GM23248 (cell line): Measurements from ENCODE around the gene TNIK. TPM values are rescaled to one million over a fixed set of nuclear protein-coding genes. Genes with fewer than 3 reads are reported as not detected.

Source experiments
- DNase-seq: peaks from one replicate; pipeline ENCODE4 v3.0.0-alpha.2; 2015
- H2AFZ ChIP-seq: fragments of 200-600 bp; sonication (generic); 2 replicates; pipeline ENCODE4 v1.6.1; 2016; ENCODE audit warnings: antibody characterized with exemption
- H3F3A ChIP-seq: fragments of 200-600 bp; sonication (generic); 2 replicates; pipeline ENCODE4 v1.6.1; 2016; ENCODE audit warnings: mild to moderate bottlenecking, antibody characterized with exemption, mixed run types; ENCODE audit not compliant: insufficient read depth
- H3K27ac ChIP-seq: fragments of 200-600 bp; sonication (generic); 2 replicates; pipeline ENCODE4 v1.5.1; 2016; ENCODE audit warnings: mild to moderate bottlenecking
- H3K27me3 ChIP-seq: fragments of 200-600 bp; sonication (generic); replicated peaks from 2 replicates; pipeline ENCODE4 v1.6.1; 2016; ENCODE audit warnings: mild to moderate bottlenecking; ENCODE audit not compliant: insufficient read depth
- H3K36me3 ChIP-seq: fragments of 200-600 bp; sonication (generic); 2 replicates; pipeline ENCODE4 v1.6.1; 2016; ENCODE audit warnings: low read depth, mild to moderate bottlenecking
- H3K4me1 ChIP-seq: fragments of 200-600 bp; sonication (generic); 2 replicates; pipeline ENCODE4 v1.6.1; 2016; ENCODE audit warnings: mild to moderate bottlenecking; ENCODE audit not compliant: insufficient read depth
- H3K4me2 ChIP-seq: fragments of 200-600 bp; sonication (generic); one replicate; pipeline ENCODE4 v1.6.1; 2016; ENCODE audit warnings: mild to moderate bottlenecking; ENCODE audit not compliant: unreplicated experiment
- H3K4me3 ChIP-seq: fragments of 200-600 bp; sonication (generic); 2 replicates; pipeline ENCODE4 v1.5.1; 2016; ENCODE audit warnings: mild to moderate bottlenecking
- H3K79me2 ChIP-seq: fragments of 200-600 bp; sonication (generic); 2 replicates; pipeline ENCODE4 v1.6.1; 2016; ENCODE audit warnings: mild to moderate bottlenecking; ENCODE audit not compliant: insufficient read depth
- H3K9ac ChIP-seq: fragments of 200-600 bp; sonication (generic); 2 replicates; pipeline ENCODE4 v1.6.1; 2016; ENCODE audit warnings: mild to moderate bottlenecking
- H3K9me2 ChIP-seq: fragments of 200-600 bp; sonication (generic); 2 replicates; pipeline ENCODE4 v1.6.1; 2016; ENCODE audit warnings: mixed run types, mild to moderate bottlenecking, moderate library complexity; ENCODE audit not compliant: insufficient read depth
- H3K9me3 ChIP-seq: fragments of 200-600 bp; sonication (generic); one replicate; pipeline ENCODE4 v1.6.1; 2017; ENCODE audit warnings: low read depth
- H4K20me1 ChIP-seq: fragments of 200-600 bp; sonication (generic); 2 replicates; pipeline ENCODE4 v1.6.0; 2016; ENCODE audit not compliant: insufficient read depth
- EZH2 ChIP-seq: fragments of 200-600 bp; sonication (generic); IDR thresholded peaks from 2 replicates; pipeline ENCODE4 v1.6.1; 2018; ENCODE audit warnings: antibody characterized with exemption, mild to moderate bottlenecking; ENCODE audit not compliant: insufficient read depth, poor library complexity, severe bottlenecking
- EZH2phosphoT487 ChIP-seq: fragments of 200-600 bp; sonication (generic); IDR thresholded peaks from 2 replicates; pipeline ENCODE4 v1.6.1; 2018; ENCODE audit warnings: antibody characterized with exemption, moderate library complexity, mild to moderate bottlenecking, low read depth; ENCODE audit not compliant: insufficient read depth
- WGBS, 2 experiments: methylation state at CpG; one replicate each; pipeline ENCODE4 v1.1.6; 2015 to 2017; ENCODE audit warnings: low lambda C conversion rate in 2 of 2, low coverage in 1 of 2; ENCODE audit errors: missing lambda C conversion rate in 2 of 2; 5-methylcytosine and 5-hydroxymethylcytosine counted together
- in situ Hi-C: fragments of 300-500 bp; cut with MboI; formaldehyde crosslinking; loops from 2 replicates; pipeline ENCODE4 v1.15.0; 2020
- polyA plus RNA-seq: library from polyadenylated mRNA; unstranded; fragments of >200 nt; fragmentation: Nextera tagmentation; extraction: Ambion mirVana; gene quantifications from 2 replicates; pipeline ENCODE4 v1.2.1, GENCODE V29; 2016
- total RNA-seq: library from RNA; depleted of rRNA; stranded (reverse); fragments of >200 nt; shearing (Covaris generic); gene quantifications from 2 replicates; pipeline ENCODE4 v1.2.3, GENCODE V29; 2014

Gene TNIK
- total and polyA plus RNA-seq, 2 experiments from 2014 or later, result 0.80 to 2.3 TPM

DNA sequence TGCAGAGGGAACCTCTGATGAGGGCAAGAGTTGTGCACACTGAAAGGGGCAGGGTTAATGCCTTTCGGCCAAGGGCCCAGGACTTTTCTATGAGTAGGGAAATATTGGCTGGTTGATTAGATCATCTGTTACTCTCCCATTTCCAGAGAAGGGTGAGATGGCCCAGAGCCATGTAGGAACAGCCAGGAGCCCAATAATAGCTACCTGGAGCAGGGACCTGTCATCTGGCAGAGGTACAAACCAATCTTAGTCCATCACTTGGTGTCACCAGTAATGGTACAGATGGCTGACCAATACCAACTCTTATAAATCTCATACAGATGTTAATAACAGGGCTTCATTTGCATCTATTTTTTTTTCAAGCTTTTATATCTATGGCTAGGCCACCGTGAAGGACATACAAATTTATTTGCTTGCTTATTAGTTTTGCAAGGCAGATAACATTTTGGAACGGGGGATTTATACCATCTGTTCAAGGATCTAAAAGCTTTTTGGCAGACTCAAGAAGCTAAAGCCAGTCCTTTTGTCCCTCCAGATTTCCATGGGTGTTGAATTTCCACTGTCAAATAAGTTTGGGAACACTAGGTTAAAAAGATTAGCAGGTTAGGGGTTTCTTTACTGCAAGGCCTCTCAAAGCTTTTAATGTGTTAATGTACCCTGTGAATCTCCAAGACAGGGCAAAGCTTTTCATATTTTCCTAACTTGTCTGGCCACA, 79.3 kb downstream of the TNIK start:
- Histone ChIP-seq H3F3A (peaks cover 17% of the 10 kb centered on the region), H3K27ac (no peak overlapping the region), H3K9me2 (no peaks in the 10 kb centered on the region), H3K4me2 (no peak overlapping the region), H2AFZ (no peak overlapping the region), H3K9ac (no peak overlapping the region), H4K20me1 (no peaks in the 10 kb centered on the region), H3K36me3 (no peaks in the 10 kb centered on the region), H3K9me3 (no peaks in the 10 kb centered on the region), H3K4me3 (no peak overlapping the region), H3K4me1 (peaks cover 33% of the 10 kb centered on the region), H3K27me3 (no peaks in the 10 kb centered on the region), H3K79me2 (no peaks in the 10 kb centered on the region)
- no peak for DNase-seq
- WGBS, 2 experiments, result 74 to 78% methylated on average over 3 of the region's 3 CpGs
- TF ChIP-seq EZH2phosphoT487 (no peak), EZH2 (no peak)
- in situ Hi-C loops, result no loop called here

DNA sequence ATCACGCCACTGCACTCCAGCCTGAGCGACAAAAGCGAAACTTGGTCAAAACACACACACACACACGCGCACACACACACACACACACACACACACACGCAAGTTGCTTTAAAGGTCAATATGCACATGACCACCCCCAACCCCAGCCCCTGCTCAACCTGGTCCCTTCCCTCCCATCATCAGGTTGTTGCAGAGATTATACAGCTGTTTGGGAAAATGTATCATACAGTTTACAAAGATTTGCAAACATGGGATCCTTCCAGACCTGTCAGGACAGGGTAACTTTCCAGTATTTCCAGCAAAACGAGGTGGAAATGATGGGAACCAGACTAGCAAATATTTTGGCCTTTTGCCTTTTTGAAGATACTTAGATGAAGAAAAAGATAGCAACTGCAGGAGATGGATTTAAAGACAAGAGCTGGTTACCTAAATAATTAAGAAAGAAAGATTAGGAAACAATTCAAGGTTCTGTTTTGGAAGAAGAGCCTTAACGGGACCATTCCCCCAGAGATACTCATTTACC, 80.2 kb downstream of the TNIK start:
- H3K9me2 ChIP-seq, result no peaks in the 10 kb centered on the region
- no peaks in the 10 kb centered on the region for H4K20me1 ChIP-seq
- H3F3A ChIP-seq, result peaks cover 26% of the 10 kb centered on the region
- in situ Hi-C loops, result no loop called here
- WGBS, 2 experiments, result 72 to 73% methylated on average over 5 to 8 of the region's 8 CpGs
- no peak overlapping the region for H3K27ac ChIP-seq
- H3K36me3 ChIP-seq, result no peaks in the 10 kb centered on the region
- H3K4me2 ChIP-seq, result no peak overlapping the region
- H3K9me3 ChIP-seq, result no peaks in the 10 kb centered on the region
- no peak overlapping the region for H3K9ac ChIP-seq
- DNase-seq, result no peak
- no peak for TF ChIP-seq EZH2
- TF ChIP-seq EZH2phosphoT487, result no peak
- H3K79me2 ChIP-seq, result no peaks in the 10 kb centered on the region
- H3K4me3 ChIP-seq, result no peak overlapping the region
- H3K27me3 ChIP-seq, result no peaks in the 10 kb centered on the region
- peaks cover 42% of the 10 kb centered on the region for H3K4me1 ChIP-seq
- no peak overlapping the region for H2AFZ ChIP-seq

DNA sequence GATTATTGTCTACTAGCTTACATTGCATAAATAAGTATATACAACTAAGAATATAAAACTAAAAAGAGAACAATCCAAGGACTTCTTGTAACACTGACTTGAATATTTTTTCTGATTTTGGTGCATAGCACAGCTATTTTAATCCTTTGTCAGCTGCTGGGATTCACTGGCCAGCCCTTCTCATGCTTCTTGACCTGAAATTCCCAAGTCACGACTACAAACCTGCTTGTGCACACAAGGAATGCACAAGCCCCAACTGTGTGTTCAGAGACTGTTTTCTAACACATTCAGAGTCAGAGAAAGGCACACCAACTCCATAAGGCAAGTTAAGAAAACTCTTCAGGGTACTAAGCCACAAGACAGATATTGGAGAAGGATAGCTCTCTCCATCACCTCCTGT, 80.9 kb downstream of the TNIK start:
- H3K4me3 ChIP-seq, result no peak overlapping the region
- H3F3A ChIP-seq, result peaks cover 32% of the 10 kb centered on the region
- H3K4me1 ChIP-seq, result peaks cover 43% of the 10 kb centered on the region
- no peaks in the 10 kb centered on the region for H3K27me3 ChIP-seq
- H3K79me2 ChIP-seq, result no peaks in the 10 kb centered on the region
- WGBS, 2 experiments, result 57 to 67% methylated on average over 1 of the region's 1 CpG
- H3K4me2 ChIP-seq, result no peak overlapping the region
- in situ Hi-C loops, result no loop called here
- H3K9me2 ChIP-seq, result no peaks in the 10 kb centered on the region
- no peak overlapping the region for H3K27ac ChIP-seq
- no peak overlapping the region; the same call in 1 of the 2 replicates for H3K9ac ChIP-seq
- peak; percentile 56 for DNase-seq
- H4K20me1 ChIP-seq, result no peaks in the 10 kb centered on the region
- H3K36me3 ChIP-seq, result no peaks in the 10 kb centered on the region
- no peak overlapping the region for H2AFZ ChIP-seq
- TF ChIP-seq EZH2 (no peak), EZH2phosphoT487 (no peak)
- no peaks in the 10 kb centered on the region for H3K9me3 ChIP-seq

DNA sequence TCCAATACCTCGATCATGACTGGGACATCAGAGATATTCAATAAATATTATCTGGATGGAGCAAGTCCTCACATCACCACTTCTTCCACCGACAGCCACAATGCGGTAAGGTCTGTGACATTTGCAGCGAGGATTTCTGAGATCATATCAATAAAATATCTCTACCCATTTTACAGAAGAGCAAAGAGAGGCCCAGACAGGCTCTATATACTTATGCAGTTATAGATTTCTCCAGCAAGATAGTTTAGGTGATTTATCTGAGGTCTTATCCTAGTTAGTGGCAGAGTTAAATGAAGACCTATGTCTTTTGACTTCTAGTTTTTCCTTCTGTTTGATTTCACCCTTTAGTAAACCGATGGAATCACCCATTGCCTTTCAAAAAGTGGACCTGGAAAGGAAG, 81.6 kb downstream of the TNIK start:
- TF ChIP-seq EZH2phosphoT487 (no peak), EZH2 (no peak)
- peaks cover 35% of the 10 kb centered on the region for H3F3A ChIP-seq
- H2AFZ ChIP-seq, result no peak overlapping the region
- H3K79me2 ChIP-seq, result no peaks in the 10 kb centered on the region
- H4K20me1 ChIP-seq, result no peaks in the 10 kb centered on the region
- H3K9me2 ChIP-seq, result no peaks in the 10 kb centered on the region
- H3K9ac ChIP-seq, result no peak overlapping the region
- no peaks in the 10 kb centered on the region for H3K27me3 ChIP-seq
- no peaks in the 10 kb centered on the region for H3K9me3 ChIP-seq
- H3K27ac ChIP-seq, result no peak overlapping the region
- DNase-seq, result no peak
- in situ Hi-C loops, result no loop called here
- no peak overlapping the region for H3K4me2 ChIP-seq
- 96 to 99% methylated on average over 5 of the region's 5 CpGs for WGBS, 2 experiments
- H3K4me3 ChIP-seq, result no peak overlapping the region
- peaks cover 41% of the 10 kb centered on the region for H3K4me1 ChIP-seq
- no peaks in the 10 kb centered on the region for H3K36me3 ChIP-seq
